ENCODE measurements around the gene TMEM132D. TPM values are rescaled to one million over a fixed set of nuclear protein-coding genes. Genes with fewer than 3 reads are reported as not detected.

TMEM132D gene
- total and polyA plus RNA-seq, 8 donors: 0.26 to 2.5 (median 0.88) TPM; not detected in 1

DNA sequence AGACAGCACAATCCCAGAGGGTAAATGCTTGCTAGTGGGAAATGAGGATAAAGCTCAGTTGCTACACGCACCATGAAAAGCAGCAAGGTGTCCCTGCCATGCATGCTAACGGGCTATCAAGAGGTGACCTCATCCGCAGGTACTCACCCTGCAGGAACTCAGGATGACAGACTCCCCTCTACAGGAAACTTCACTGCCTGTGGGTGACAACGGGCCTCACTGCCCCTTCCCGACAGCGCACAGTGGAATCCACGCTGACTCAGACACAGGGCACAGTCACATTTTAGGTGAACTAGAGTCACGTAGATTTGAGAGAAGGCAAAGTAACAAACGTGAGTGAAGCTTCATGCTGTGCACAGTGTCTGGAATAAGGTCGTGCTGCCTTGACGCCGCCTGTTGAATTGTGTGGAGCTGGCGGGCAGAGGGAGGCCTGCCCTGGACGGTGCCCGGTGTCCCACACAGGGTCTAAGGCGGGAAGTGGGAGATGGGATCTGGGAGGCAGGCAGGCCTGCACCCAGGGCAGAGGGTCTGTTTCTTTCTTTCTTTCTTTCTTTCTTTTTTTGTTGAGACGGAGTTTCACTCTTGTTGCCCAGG, 331.8 kb downstream of the TMEM132D start:
- intact Hi-C loops (cut with DNase I): no loop called here
- Histone ChIP-seq H3K4me3 (no peak overlapping the region), H3K27ac (no peak overlapping the region), H3K36me3 (no peaks in the 10 kb centered on the region), H3K9me3 (no peaks in the 10 kb centered on the region), H3K4me1 (no peaks in the 10 kb centered on the region), H3K27me3 (no peaks in the 10 kb centered on the region)
- DNase-seq: no peak
- ATAC-seq: no peak
- TF ChIP-seq, protein P1, sequence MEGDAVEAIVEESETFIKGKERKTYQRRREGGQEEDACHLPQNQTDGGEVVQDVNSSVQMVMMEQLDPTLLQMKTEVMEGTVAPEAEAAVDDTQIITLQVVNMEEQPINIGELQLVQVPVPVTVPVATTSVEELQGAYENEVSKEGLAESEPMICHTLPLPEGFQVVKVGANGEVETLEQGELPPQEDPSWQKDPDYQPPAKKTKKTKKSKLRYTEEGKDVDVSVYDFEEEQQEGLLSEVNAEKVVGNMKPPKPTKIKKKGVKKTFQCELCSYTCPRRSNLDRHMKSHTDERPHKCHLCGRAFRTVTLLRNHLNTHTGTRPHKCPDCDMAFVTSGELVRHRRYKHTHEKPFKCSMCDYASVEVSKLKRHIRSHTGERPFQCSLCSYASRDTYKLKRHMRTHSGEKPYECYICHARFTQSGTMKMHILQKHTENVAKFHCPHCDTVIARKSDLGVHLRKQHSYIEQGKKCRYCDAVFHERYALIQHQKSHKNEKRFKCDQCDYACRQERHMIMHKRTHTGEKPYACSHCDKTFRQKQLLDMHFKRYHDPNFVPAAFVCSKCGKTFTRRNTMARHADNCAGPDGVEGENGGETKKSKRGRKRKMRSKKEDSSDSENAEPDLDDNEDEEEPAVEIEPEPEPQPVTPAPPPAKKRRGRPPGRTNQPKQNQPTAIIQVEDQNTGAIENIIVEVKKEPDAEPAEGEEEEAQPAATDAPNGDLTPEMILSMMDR (IDR thresholded peaks at IDR 0.05): no peak

GRCh38 chr12:129570796-129571400, 332.9 kb downstream of the TMEM132D start:
- Histone ChIP-seq H3K36me3 (no peaks in the 10 kb centered on the region), H3K27me3 (no peaks in the 10 kb centered on the region), H3K9me3 (no peaks in the 10 kb centered on the region), H3K4me3 (no peak overlapping the region), H3K27ac (no peak overlapping the region), H3K4me1 (no peaks in the 10 kb centered on the region)
- no peak for ATAC-seq
- TF ChIP-seq, protein P1 (IDR thresholded peaks at IDR 0.05): no peak
- intact Hi-C loops (cut with DNase I): no loop called here
- DNase-seq: no peak

- TF ChIP-seq, protein P1 (IDR thresholded peaks at IDR 0.05): no peak
- Histone ChIP-seq H3K27ac (no peak overlapping the region), H3K4me3 (no peak overlapping the region), H3K27me3 (no peaks in the 10 kb centered on the region), H3K36me3 (no peaks in the 10 kb centered on the region), H3K9me3 (no peaks in the 10 kb centered on the region), H3K4me1 (no peaks in the 10 kb centered on the region)
- ATAC-seq: no peak
- DNase-seq: no peak
- intact Hi-C loops (cut with DNase I): no loop called here
Measured at GRCh38 chr12:129566800-129567199, 337.0 kb downstream of the TMEM132D start.

- H3K36me3 ChIP-seq: no peaks in the 10 kb centered on the region
- H3K9me3 ChIP-seq: no peaks in the 10 kb centered on the region
- no peak overlapping the region for H3K4me3 ChIP-seq
- intact Hi-C loops (cut with DNase I): no loop called here
- DNase-seq (no peak), ATAC-seq (no peak)
- H3K4me1 ChIP-seq: no peaks in the 10 kb centered on the region
- TF ChIP-seq, protein P1 (IDR thresholded peaks at IDR 0.05): no peak
- H3K27me3 ChIP-seq: no peaks in the 10 kb centered on the region
- no peak overlapping the region for H3K27ac ChIP-seq
Measured at GRCh38 chr12:129564768-129565167, 339.1 kb downstream of the TMEM132D start.

- intact Hi-C loops (cut with DNase I): no loop called here
- Histone ChIP-seq H3K4me1 (no peaks in the 10 kb centered on the region), H3K9me3 (no peaks in the 10 kb centered on the region), H3K27ac (no peak overlapping the region), H3K4me3 (no peak overlapping the region), H3K36me3 (no peaks in the 10 kb centered on the region), H3K27me3 (no peaks in the 10 kb centered on the region)
- no peak for ATAC-seq
- no peak for DNase-seq
- TF ChIP-seq, protein P1 (IDR thresholded peaks at IDR 0.05): no peak
Measured at GRCh38 chr12:129563266-129563665, 340.6 kb downstream of the TMEM132D start.
